Liver (tissue), 9 donors: ENCODE results near the gene SLC6A11. TPM values are rescaled to one million over a fixed set of nuclear protein-coding genes. Genes with fewer than 3 reads are reported as not detected.

Experiments
- DNase-seq: peaks from one replicate; pipeline ENCODE4 v3.0.0-alpha.2; 2017; ENCODE audit warnings: low spot score
- H3K27ac ChIP-seq, 2 donors: one replicate each; pipeline ENCODE4 v1.7.0; 2013; ENCODE audit warnings: inconsistent platforms in 2 of 2, low read length in 2 of 2, control low read depth in 1 of 2, low read depth in 1 of 2, mild to moderate bottlenecking in 1 of 2
- H3K27me3 ChIP-seq, 4 donors: one replicate each; pipeline versions ENCODE4 v1.6.1 to v1.7.0; 2013; ENCODE audit warnings: low read length in 3 of 4, inconsistent platforms in 1 of 4, mild to moderate bottlenecking in 1 of 4, moderate library complexity in 1 of 4; ENCODE audit not compliant: control insufficient read depth in 4 of 4, insufficient read depth in 4 of 4
- H3K36me3 ChIP-seq, 4 donors: one replicate each; pipeline versions ENCODE4 v1.6.1 to v1.7.0; 2013; ENCODE audit warnings: low read length in 3 of 4, mild to moderate bottlenecking in 3 of 4, low read depth in 1 of 4, moderate library complexity in 1 of 4; ENCODE audit not compliant: control insufficient read depth in 4 of 4, insufficient read depth in 3 of 4
- H3K4me1 ChIP-seq, 4 donors: one replicate each; pipeline versions ENCODE4 v1.6.1 to v1.7.0; 2013; ENCODE audit warnings: low read length in 3 of 4, mild to moderate bottlenecking in 3 of 4, moderate library complexity in 1 of 4; ENCODE audit not compliant: control insufficient read depth in 4 of 4, insufficient read depth in 4 of 4
- H3K4me3 ChIP-seq, 3 donors: one replicate each; pipeline versions ENCODE4 v1.6.1 to v1.7.0; 2013; ENCODE audit warnings: low read length in 3 of 3, control low read depth in 1 of 3, low read depth in 1 of 3, mild to moderate bottlenecking in 1 of 3
- H3K9ac ChIP-seq, 2 donors: one replicate each; pipeline ENCODE4 v1.7.0; 2013; ENCODE audit warnings: low read length in 2 of 2, mild to moderate bottlenecking in 2 of 2, moderate library complexity in 2 of 2, control low read depth in 1 of 2, low read depth in 1 of 2
- H3K9me3 ChIP-seq, 4 donors: one replicate each; pipeline versions ENCODE4 v1.6.1 to v1.7.0; 2013; ENCODE audit warnings: low read length in 3 of 4; ENCODE audit not compliant: control insufficient read depth in 4 of 4
- EGR1 ChIP-seq, 2 donors: IDR thresholded peaks; 2 replicates each; pipeline ENCODE4 v1.6.1; 2016 to 2018; ENCODE audit warnings: antibody characterized with exemption in 2 of 2, low read depth in 2 of 2
- GABPA ChIP-seq, 2 donors: IDR thresholded peaks in 1 of 2; conservative IDR thresholded peaks in 1 of 2; 2 replicates each; pipeline ENCODE4 v1.6.1; 2016; ENCODE audit warnings: antibody characterized with exemption in 2 of 2, mild to moderate bottlenecking in 1 of 2, moderate library complexity in 1 of 2
- HNF4A ChIP-seq, 2 donors: conservative IDR thresholded peaks; 2 replicates each; pipeline ENCODE4 v1.6.1; 2016; ENCODE audit warnings: antibody characterized with exemption in 2 of 2, mild to moderate bottlenecking in 2 of 2
- HNF4G ChIP-seq: IDR thresholded peaks from 2 replicates; pipeline ENCODE4 v1.6.1; 2016; ENCODE audit warnings: antibody characterized with exemption
- JUND ChIP-seq, 2 donors: IDR thresholded peaks; 2 replicates each; pipeline ENCODE4 v1.6.1; 2016; ENCODE audit warnings: antibody characterized with exemption in 2 of 2
- RXRA ChIP-seq, 2 donors: IDR thresholded peaks; 2 replicates each; pipeline ENCODE4 v1.6.1; 2017 to 2018; ENCODE audit warnings: antibody characterized with exemption in 2 of 2, mild to moderate bottlenecking in 1 of 2
- SP1 ChIP-seq: IDR thresholded peaks from 2 replicates; pipeline ENCODE4 v1.6.1; 2018; ENCODE audit warnings: antibody characterized with exemption, mild to moderate bottlenecking
- TAF1 ChIP-seq: conservative IDR thresholded peaks from 2 replicates; pipeline ENCODE4 v1.6.1; 2016; ENCODE audit warnings: antibody characterized with exemption, mild to moderate bottlenecking
- whole genome bisulfite sequencing: extraction: QIAGEN DNeasy Blood & Tissue Kit; methylation state at CpG from one replicate; pipeline ENCODE4 v1.1.7; 2013; 5-methylcytosine and 5-hydroxymethylcytosine counted together
- polyA plus RNA-seq, 2 donors: library from polyadenylated mRNA; stranded (reverse) in 1 of 2; unstranded in 1 of 2; fragments of 200-250 nt in 1 of 2; fragments of >200 nt in 1 of 2; fragmentation: Nextera tagmentation in 1 of 2; extraction: Ambion mirVana in 1 of 2; gene quantifications; one replicate each; pipeline versions ENCODE4 v1.2.1 to v1.2.3, GENCODE V29; 2013 to 2015
- total RNA-seq, 2 donors: library from RNA; depleted of rRNA; stranded (reverse); fragments of >200 nt; gene quantifications; one replicate each; pipeline ENCODE4 v1.2.3, GENCODE V29; 2014
- TF ChIP-seq, protein P1 (sequence below): fragments of 150-350 bp; IDR thresholded peaks from 2 replicates; pipeline ENCODE4 v1.5.1; 2017; ENCODE audit warnings: improper control_type of control experiment, low read depth, low read length; ENCODE audit not compliant: missing input control
- TF ChIP-seq, protein P2 (sequence below): IDR thresholded peaks from 2 replicates; pipeline ENCODE4 v1.6.1; 2016; ENCODE audit warnings: antibody characterized with exemption
- TF ChIP-seq, protein P3 (sequence below): IDR thresholded peaks from 2 replicates; pipeline ENCODE4 v1.6.1; 2016; ENCODE audit warnings: antibody characterized with exemption, mild to moderate bottlenecking
- TF ChIP-seq, protein P4 (sequence below): IDR thresholded peaks from 2 replicates; pipeline ENCODE4 v1.6.1; 2016; ENCODE audit warnings: antibody characterized with exemption
- donor health status: healthy.
- donor health status: healthy.
- donor health status: healthy.
- donor health status: healthy.
- donor health status: healthy.

The SLC6A11 gene
- total and polyA plus RNA-seq, 4 donors = under 0.01 to 7.1 (median 0.01) TPM; not detected in 1

DNA sequence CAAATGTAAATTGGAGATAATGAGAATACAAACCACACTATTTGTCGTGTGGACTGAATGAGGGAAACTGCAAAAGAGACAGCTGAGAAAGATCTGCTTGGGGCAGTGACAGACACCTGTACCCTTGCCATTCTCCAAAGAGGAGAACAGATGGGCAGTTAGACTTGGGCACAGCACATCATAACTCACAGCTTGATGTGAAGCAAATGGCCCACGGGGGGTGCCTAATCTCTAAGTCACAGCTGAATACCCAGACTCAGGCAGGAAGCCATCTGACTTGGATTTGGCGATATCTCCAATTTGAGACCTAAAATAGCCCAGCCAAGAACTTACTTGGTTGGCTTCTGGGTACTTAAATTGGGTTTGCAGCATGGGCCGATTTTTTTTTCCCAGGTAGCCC lies 10.0 kb upstream of the SLC6A11 start:
- no peak overlapping the region for H3K27ac ChIP-seq
- WGBS = 69% methylated on average over 4 of the region's 4 CpGs
- H3K9ac ChIP-seq = no peak overlapping the region
- no peaks in the 10 kb centered on the region for H3K36me3 ChIP-seq
- no peak for TF ChIP-seq GABPA (IDR thresholded peaks at IDR 0.05 in 1 of 2, conservative IDR thresholded peaks at IDR 0.05 in 1 of 2)
- TF ChIP-seq, protein P1, sequence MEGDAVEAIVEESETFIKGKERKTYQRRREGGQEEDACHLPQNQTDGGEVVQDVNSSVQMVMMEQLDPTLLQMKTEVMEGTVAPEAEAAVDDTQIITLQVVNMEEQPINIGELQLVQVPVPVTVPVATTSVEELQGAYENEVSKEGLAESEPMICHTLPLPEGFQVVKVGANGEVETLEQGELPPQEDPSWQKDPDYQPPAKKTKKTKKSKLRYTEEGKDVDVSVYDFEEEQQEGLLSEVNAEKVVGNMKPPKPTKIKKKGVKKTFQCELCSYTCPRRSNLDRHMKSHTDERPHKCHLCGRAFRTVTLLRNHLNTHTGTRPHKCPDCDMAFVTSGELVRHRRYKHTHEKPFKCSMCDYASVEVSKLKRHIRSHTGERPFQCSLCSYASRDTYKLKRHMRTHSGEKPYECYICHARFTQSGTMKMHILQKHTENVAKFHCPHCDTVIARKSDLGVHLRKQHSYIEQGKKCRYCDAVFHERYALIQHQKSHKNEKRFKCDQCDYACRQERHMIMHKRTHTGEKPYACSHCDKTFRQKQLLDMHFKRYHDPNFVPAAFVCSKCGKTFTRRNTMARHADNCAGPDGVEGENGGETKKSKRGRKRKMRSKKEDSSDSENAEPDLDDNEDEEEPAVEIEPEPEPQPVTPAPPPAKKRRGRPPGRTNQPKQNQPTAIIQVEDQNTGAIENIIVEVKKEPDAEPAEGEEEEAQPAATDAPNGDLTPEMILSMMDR = no peak
- no peak for TF ChIP-seq SP1
- TF ChIP-seq, protein P2, sequence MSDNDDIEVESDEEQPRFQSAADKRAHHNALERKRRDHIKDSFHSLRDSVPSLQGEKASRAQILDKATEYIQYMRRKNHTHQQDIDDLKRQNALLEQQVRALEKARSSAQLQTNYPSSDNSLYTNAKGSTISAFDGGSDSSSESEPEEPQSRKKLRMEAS = no peak
- no peak for DNase-seq
- H3K9me3 ChIP-seq = peaks cover 0 to 2% (median 0%) of the 10 kb centered on the region in 4 donors
- no peak overlapping the region for H3K4me3 ChIP-seq
- peaks cover 0 to 3% (median 0%) of the 10 kb centered on the region in 4 donors for H3K27me3 ChIP-seq
- no peaks in the 10 kb centered on the region for H3K4me1 ChIP-seq

DNA sequence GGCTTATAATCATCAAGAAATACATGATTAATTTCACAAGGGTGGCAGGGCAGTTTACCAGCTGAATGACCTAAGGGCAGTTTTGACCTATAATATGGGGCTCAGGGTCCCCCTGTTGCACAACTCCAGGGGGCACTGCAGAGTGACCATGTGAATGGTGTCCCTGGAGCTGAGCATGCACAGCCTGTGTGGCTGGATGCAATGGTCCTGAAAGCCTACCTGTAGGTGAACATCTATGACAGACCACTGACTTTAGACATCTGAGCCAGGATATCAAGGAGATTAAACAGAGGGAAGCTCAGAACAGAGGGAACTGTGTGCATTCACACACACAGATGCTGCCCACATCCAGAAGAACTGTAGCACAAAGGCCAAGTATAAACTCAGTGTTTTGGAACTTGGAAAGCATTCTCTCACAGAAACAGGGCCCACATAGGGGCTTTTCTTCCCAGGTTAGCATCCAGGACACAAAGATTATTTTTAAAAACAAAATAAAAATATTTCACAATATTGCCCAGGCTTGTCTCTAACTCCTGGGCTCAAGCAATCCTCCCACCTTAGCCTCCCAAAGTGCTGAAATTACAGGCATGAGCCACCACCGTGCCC lies 7.8 kb upstream of the SLC6A11 start:
- H3K27ac ChIP-seq = no peak overlapping the region
- H3K36me3 ChIP-seq = no peaks in the 10 kb centered on the region
- H3K4me1 ChIP-seq = no peaks in the 10 kb centered on the region
- 78% methylated on average over 1 of the region's 1 CpG for WGBS
- no peak for DNase-seq
- no peak overlapping the region for H3K9ac ChIP-seq
- TF ChIP-seq, protein P3, sequence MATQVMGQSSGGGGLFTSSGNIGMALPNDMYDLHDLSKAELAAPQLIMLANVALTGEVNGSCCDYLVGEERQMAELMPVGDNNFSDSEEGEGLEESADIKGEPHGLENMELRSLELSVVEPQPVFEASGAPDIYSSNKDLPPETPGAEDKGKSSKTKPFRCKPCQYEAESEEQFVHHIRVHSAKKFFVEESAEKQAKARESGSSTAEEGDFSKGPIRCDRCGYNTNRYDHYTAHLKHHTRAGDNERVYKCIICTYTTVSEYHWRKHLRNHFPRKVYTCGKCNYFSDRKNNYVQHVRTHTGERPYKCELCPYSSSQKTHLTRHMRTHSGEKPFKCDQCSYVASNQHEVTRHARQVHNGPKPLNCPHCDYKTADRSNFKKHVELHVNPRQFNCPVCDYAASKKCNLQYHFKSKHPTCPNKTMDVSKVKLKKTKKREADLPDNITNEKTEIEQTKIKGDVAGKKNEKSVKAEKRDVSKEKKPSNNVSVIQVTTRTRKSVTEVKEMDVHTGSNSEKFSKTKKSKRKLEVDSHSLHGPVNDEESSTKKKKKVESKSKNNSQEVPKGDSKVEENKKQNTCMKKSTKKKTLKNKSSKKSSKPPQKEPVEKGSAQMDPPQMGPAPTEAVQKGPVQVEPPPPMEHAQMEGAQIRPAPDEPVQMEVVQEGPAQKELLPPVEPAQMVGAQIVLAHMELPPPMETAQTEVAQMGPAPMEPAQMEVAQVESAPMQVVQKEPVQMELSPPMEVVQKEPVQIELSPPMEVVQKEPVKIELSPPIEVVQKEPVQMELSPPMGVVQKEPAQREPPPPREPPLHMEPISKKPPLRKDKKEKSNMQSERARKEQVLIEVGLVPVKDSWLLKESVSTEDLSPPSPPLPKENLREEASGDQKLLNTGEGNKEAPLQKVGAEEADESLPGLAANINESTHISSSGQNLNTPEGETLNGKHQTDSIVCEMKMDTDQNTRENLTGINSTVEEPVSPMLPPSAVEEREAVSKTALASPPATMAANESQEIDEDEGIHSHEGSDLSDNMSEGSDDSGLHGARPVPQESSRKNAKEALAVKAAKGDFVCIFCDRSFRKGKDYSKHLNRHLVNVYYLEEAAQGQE = no peak
- no peak for TF ChIP-seq EGR1 (IDR thresholded peaks at IDR 0.05; ENCODE audit: low read depth in 2 of 2)
- TF ChIP-seq HNF4A (conservative IDR thresholded peaks at IDR 0.05) = no peak
- no peak for TF ChIP-seq GABPA (IDR thresholded peaks at IDR 0.05 in 1 of 2, conservative IDR thresholded peaks at IDR 0.05 in 1 of 2)
- TF ChIP-seq RXRA (IDR thresholded peaks at IDR 0.05) = no peak
- TF ChIP-seq, protein P2 = no peak
- TF ChIP-seq, protein P4, sequence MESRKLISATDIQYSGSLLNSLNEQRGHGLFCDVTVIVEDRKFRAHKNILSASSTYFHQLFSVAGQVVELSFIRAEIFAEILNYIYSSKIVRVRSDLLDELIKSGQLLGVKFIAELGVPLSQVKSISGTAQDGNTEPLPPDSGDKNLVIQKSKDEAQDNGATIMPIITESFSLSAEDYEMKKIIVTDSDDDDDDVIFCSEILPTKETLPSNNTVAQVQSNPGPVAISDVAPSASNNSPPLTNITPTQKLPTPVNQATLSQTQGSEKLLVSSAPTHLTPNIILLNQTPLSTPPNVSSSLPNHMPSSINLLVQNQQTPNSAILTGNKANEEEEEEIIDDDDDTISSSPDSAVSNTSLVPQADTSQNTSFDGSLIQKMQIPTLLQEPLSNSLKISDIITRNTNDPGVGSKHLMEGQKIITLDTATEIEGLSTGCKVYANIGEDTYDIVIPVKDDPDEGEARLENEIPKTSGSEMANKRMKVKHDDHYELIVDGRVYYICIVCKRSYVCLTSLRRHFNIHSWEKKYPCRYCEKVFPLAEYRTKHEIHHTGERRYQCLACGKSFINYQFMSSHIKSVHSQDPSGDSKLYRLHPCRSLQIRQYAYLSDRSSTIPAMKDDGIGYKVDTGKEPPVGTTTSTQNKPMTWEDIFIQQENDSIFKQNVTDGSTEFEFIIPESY = no peak
- no peak for TF ChIP-seq HNF4G
- TF ChIP-seq TAF1 = no peak
- no peak for TF ChIP-seq JUND (IDR thresholded peaks at IDR 0.05)
- peaks cover 0 to 3% (median 0%) of the 10 kb centered on the region in 4 donors for H3K27me3 ChIP-seq
- H3K4me3 ChIP-seq = no peak overlapping the region
- peaks cover 0 to 2% (median 0%) of the 10 kb centered on the region in 4 donors for H3K9me3 ChIP-seq
